ENCODE data around the gene KDM1A.

DNA sequence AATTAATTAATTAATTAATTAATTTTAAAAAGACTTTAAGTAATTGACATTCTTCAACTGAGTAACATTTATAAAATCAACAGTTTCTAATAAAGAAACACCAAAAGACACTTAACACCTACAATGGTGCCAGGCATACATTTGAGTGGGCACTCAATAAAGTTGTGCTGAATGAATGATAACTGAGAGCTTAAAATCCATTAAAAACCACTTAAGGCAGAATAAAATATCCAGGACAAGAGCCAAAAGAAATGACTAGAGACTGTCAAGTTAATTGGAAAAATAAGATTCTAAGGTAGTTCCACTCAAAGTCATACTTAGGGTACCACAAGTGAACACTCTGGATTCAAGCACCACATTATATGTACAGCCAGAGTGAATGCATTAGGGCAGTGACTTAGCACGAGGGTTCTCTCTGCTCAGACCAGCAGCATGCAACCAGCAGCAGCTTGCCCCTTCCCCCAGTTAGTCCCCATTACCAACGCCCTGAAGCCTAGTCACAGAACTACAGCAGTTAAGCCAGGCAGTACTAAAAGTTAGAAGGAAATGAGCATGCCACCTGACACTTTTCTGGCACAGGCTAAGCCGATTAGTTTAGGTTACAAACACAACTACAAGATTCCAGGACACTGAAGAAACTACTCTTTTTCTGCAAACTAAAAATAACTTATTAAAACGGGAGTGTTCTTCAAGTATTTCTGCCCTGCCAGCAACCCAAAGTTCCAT lies 102.9 kb downstream of the KDM1A start:
- no peak for TF ChIP-seq POU2F2 (IDR thresholded peaks at IDR 0.05; ENCODE audit: low read depth, low read length)
- no peak for TF ChIP-seq POLR2AphosphoS5 (IDR thresholded peaks at IDR 0.05; ENCODE audit: low read depth, low read length)
- no peak for TF ChIP-seq POLR2A (IDR thresholded peaks at IDR 0.05; ENCODE audit: low read depth, low read length)

Data from GM12891 (cell line).